ENCODE data around the gene AGBL4. TPM values are rescaled to one million over a fixed set of nuclear protein-coding genes. Genes with fewer than 3 reads are reported as not detected.

Gene AGBL4
- total RNA-seq, 1 experiment from 2014 or later: not detected

- ATAC-seq (no peak), DNase-seq (ENCODE audit: low read depth, low spot score) (no peak)
- H2AFZ ChIP-seq (ENCODE audit: low read depth, low read length, poor library complexity, severe bottlenecking): no peak overlapping the region
- no peak overlapping the region for H3K9ac ChIP-seq (ENCODE audit: low read length)
- H3K79me2 ChIP-seq (ENCODE audit: insufficient read depth, low read length): no peaks in the 10 kb centered on the region
- peaks cover 28% of the 10 kb centered on the region for H3K27me3 ChIP-seq (ENCODE audit: insufficient read depth, low read length)
- H3K4me3 ChIP-seq (replicated peaks in 1 of 2; ENCODE audit: low read depth in 1 of 2, low read length in 2 of 2): no peak overlapping the region
- CTCF ChIA-PET: no interaction called here
- no TSS peak for BruUV-seq (replicated peaks)
- no peaks in the 10 kb centered on the region for H3K36me3 ChIP-seq (ENCODE audit: control insufficient read depth in 1 of 2, insufficient read depth in 2 of 2, low read length in 2 of 2)
- H3K4me2 ChIP-seq (ENCODE audit: low read length): no peak overlapping the region
- no peaks in the 10 kb centered on the region for H3K9me3 ChIP-seq (ENCODE audit: control insufficient read depth in 1 of 2, insufficient read depth in 1 of 2, low read depth in 1 of 2, low read length in 2 of 2)
- H3K9me2 ChIP-seq (ENCODE audit: insufficient read depth): no peaks in the 10 kb centered on the region
- no peak overlapping the region for H3K27ac ChIP-seq (ENCODE audit: low read depth, low read length)
- no peaks in the 10 kb centered on the region for H4K20me1 ChIP-seq (ENCODE audit: insufficient read depth)
- intact Hi-C loops (cut with micrococcal nuclease): no loop called here
- RAD21 ChIA-PET (ENCODE audit: low non-redundant PET in 1 of 2, low total read pairs in 2 of 2, uncharacterized antibody in 2 of 2, unreplicated experiment in 2 of 2): no interaction called here
- POLR2A ChIA-PET: no interaction called here
- TF ChIP-seq, protein P1, sequence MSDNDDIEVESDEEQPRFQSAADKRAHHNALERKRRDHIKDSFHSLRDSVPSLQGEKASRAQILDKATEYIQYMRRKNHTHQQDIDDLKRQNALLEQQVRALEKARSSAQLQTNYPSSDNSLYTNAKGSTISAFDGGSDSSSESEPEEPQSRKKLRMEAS (IDR thresholded peaks at IDR 0.05): no peak
- TF ChIP-seq ZNF274 (IDR thresholded peaks at IDR 0.05; ENCODE audit: low read depth, low read length): no peak
- TF ChIP-seq ZFX (IDR thresholded peaks at IDR 0.05): no peak
- no peak for TF ChIP-seq POLR2AphosphoS5 (IDR thresholded peaks at IDR 0.05; ENCODE audit: low read depth, low read length)
- TF ChIP-seq RAD21 (IDR thresholded peaks at IDR 0.05; ENCODE audit: low read depth): no peak
- no peak for TF ChIP-seq SIN3A (IDR thresholded peaks at IDR 0.05; ENCODE audit: low read depth)
- TF ChIP-seq SRF (IDR thresholded peaks at IDR 0.05; ENCODE audit: low read depth): no peak
- TF ChIP-seq EZH2phosphoT487 (IDR thresholded peaks at IDR 0.05; ENCODE audit: borderline replicate concordance): no peak
- no peaks in the 10 kb centered on the region for H3K4me1 ChIP-seq (ENCODE audit: control insufficient read depth in 1 of 2, insufficient read depth in 2 of 2, low read length in 2 of 2)
These were observed 1366.3 kb downstream of the AGBL4 start for GRCh38 chr1:48657413-48657812.

GRCh38 chr1:48654606-48655210 lies 1369.0 kb downstream of the AGBL4 start:
- no TSS peak for BruUV-seq (replicated peaks)
- Histone ChIP-seq H3K4me1 (ENCODE audit: control insufficient read depth in 1 of 2, insufficient read depth in 2 of 2, low read length in 2 of 2) (no peaks in the 10 kb centered on the region), H3K27me3 (ENCODE audit: insufficient read depth, low read length) (peaks cover 32% of the 10 kb centered on the region), H2AFZ (ENCODE audit: low read depth, low read length, poor library complexity, severe bottlenecking) (no peak overlapping the region), H3K9me3 (ENCODE audit: control insufficient read depth in 1 of 2, insufficient read depth in 1 of 2, low read depth in 1 of 2, low read length in 2 of 2) (no peaks in the 10 kb centered on the region), H3K27ac (ENCODE audit: low read depth, low read length) (no peak overlapping the region), H3K79me2 (ENCODE audit: insufficient read depth, low read length) (no peaks in the 10 kb centered on the region), H3K9ac (ENCODE audit: low read length) (no peak overlapping the region), H3K4me3 (replicated peaks in 1 of 2; ENCODE audit: low read depth in 1 of 2, low read length in 2 of 2) (no peak overlapping the region), H3K4me2 (ENCODE audit: low read length) (no peak overlapping the region), H4K20me1 (ENCODE audit: insufficient read depth) (no peaks in the 10 kb centered on the region), H3K9me2 (ENCODE audit: insufficient read depth) (no peaks in the 10 kb centered on the region), H3K36me3 (ENCODE audit: control insufficient read depth in 1 of 2, insufficient read depth in 2 of 2, low read length in 2 of 2) (no peaks in the 10 kb centered on the region)
- ChIA-PET RAD21 (ENCODE audit: low non-redundant PET in 1 of 2, low total read pairs in 2 of 2, uncharacterized antibody in 2 of 2, unreplicated experiment in 2 of 2) (no interaction called here), POLR2A (no interaction called here), CTCF (no interaction called here)
- no peak for DNase-seq (ENCODE audit: low read depth, low spot score)
- intact Hi-C loops (cut with micrococcal nuclease): no loop called here
- no peak for ATAC-seq
- no peak for TF ChIP-seq CTCF (IDR thresholded peaks at IDR 0.05 in 2 of 3, conservative IDR thresholded peaks at IDR 0.05 in 1 of 3; ENCODE audit: borderline replicate concordance in 1 of 3, insufficient read depth in 1 of 3, low read depth in 2 of 3, low read length in 2 of 3)
- no peak for TF ChIP-seq ELF1 (IDR thresholded peaks at IDR 0.05; ENCODE audit: borderline replicate concordance, low read depth)
- TF ChIP-seq EZH2 (IDR thresholded peaks at IDR 0.05): no peak
- no peak for TF ChIP-seq POLR2A (IDR thresholded peaks at IDR 0.05; ENCODE audit: borderline replicate concordance, extremely low read depth, insufficient read depth, insufficient read length)
- TF ChIP-seq SRF (IDR thresholded peaks at IDR 0.05; ENCODE audit: low read depth): no peak
- no peak for TF ChIP-seq CBX3 (IDR thresholded peaks at IDR 0.05; ENCODE audit: low read depth)
- TF ChIP-seq ZFX (IDR thresholded peaks at IDR 0.05): no peak
- no peak for TF ChIP-seq RAD21 (IDR thresholded peaks at IDR 0.05; ENCODE audit: low read depth)
- TF ChIP-seq, protein P2, sequence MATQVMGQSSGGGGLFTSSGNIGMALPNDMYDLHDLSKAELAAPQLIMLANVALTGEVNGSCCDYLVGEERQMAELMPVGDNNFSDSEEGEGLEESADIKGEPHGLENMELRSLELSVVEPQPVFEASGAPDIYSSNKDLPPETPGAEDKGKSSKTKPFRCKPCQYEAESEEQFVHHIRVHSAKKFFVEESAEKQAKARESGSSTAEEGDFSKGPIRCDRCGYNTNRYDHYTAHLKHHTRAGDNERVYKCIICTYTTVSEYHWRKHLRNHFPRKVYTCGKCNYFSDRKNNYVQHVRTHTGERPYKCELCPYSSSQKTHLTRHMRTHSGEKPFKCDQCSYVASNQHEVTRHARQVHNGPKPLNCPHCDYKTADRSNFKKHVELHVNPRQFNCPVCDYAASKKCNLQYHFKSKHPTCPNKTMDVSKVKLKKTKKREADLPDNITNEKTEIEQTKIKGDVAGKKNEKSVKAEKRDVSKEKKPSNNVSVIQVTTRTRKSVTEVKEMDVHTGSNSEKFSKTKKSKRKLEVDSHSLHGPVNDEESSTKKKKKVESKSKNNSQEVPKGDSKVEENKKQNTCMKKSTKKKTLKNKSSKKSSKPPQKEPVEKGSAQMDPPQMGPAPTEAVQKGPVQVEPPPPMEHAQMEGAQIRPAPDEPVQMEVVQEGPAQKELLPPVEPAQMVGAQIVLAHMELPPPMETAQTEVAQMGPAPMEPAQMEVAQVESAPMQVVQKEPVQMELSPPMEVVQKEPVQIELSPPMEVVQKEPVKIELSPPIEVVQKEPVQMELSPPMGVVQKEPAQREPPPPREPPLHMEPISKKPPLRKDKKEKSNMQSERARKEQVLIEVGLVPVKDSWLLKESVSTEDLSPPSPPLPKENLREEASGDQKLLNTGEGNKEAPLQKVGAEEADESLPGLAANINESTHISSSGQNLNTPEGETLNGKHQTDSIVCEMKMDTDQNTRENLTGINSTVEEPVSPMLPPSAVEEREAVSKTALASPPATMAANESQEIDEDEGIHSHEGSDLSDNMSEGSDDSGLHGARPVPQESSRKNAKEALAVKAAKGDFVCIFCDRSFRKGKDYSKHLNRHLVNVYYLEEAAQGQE (IDR thresholded peaks at IDR 0.05; ENCODE audit: low read depth): no peak
- TF ChIP-seq, protein P1 (IDR thresholded peaks at IDR 0.05): no peak
- TF ChIP-seq, protein P3, sequence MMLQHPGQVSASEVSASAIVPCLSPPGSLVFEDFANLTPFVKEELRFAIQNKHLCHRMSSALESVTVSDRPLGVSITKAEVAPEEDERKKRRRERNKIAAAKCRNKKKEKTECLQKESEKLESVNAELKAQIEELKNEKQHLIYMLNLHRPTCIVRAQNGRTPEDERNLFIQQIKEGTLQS (IDR thresholded peaks at IDR 0.05): no peak
- TF ChIP-seq FOSL1 (IDR thresholded peaks at IDR 0.05; ENCODE audit: low read depth): no peak

All from HCT116 (cell line).